GM13977 (cell line): Measurements from ENCODE around the gene FGFRL1.

Source experiments
- DNase-seq: peaks from one replicate; pipeline ENCODE4 v3.0.0; 2012; ENCODE audit warnings: low spot score
- in situ Hi-C: fragments of 300-500 bp; cut with MboI; formaldehyde crosslinking; loops from one replicate; pipeline ENCODE4 v1.12.0; 2022; ENCODE audit warnings: low sequenced_read_pairs, low pct_unique_long_range_greater_than_20kb, mixed read lengths, inconsistent platforms; ENCODE audit not compliant: unreplicated experiment
- TF ChIP-seq, protein P1 (sequence below): IDR thresholded peaks from 2 replicates; pipeline ENCODE4 v1.5.1; 2012; ENCODE audit warnings: mild to moderate bottlenecking, control low read depth; ENCODE audit not compliant: insufficient read depth; ENCODE audit errors: extremely low read depth, missing control alignments

Gene FGFRL1

DNA sequence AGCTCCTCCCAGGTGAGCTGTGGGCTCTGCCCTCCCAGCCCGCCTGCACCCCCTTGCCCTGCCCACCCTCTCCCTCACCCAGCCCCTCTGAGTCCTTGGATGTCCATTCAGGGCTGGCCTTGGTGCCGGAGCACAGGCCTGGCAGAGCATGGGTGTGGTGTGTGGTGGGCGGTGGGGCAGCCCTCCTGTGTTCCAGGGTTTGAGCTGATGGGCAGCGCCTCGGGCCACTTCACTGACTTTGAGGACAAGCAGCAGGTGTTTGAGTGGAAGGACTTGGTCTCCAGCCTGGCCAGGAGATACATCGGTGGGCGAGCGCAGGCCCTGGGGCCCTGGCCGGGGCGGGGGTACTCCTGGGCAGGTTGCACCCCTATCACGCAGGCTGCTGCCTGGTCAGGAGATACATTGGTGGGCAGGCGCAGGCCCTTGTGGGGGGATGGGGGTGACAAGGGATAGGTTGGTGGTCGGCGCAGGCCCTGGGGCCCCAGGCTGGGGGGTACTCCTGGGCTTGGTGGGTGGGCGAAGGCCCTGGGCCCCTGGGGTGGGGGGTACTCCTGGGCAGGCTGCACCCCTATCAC lies 10.7 kb upstream of the FGFRL1 start:
- in situ Hi-C loops: no loop called here
- TF ChIP-seq, protein P1, sequence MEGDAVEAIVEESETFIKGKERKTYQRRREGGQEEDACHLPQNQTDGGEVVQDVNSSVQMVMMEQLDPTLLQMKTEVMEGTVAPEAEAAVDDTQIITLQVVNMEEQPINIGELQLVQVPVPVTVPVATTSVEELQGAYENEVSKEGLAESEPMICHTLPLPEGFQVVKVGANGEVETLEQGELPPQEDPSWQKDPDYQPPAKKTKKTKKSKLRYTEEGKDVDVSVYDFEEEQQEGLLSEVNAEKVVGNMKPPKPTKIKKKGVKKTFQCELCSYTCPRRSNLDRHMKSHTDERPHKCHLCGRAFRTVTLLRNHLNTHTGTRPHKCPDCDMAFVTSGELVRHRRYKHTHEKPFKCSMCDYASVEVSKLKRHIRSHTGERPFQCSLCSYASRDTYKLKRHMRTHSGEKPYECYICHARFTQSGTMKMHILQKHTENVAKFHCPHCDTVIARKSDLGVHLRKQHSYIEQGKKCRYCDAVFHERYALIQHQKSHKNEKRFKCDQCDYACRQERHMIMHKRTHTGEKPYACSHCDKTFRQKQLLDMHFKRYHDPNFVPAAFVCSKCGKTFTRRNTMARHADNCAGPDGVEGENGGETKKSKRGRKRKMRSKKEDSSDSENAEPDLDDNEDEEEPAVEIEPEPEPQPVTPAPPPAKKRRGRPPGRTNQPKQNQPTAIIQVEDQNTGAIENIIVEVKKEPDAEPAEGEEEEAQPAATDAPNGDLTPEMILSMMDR: no peak
- no peak for DNase-seq

DNA sequence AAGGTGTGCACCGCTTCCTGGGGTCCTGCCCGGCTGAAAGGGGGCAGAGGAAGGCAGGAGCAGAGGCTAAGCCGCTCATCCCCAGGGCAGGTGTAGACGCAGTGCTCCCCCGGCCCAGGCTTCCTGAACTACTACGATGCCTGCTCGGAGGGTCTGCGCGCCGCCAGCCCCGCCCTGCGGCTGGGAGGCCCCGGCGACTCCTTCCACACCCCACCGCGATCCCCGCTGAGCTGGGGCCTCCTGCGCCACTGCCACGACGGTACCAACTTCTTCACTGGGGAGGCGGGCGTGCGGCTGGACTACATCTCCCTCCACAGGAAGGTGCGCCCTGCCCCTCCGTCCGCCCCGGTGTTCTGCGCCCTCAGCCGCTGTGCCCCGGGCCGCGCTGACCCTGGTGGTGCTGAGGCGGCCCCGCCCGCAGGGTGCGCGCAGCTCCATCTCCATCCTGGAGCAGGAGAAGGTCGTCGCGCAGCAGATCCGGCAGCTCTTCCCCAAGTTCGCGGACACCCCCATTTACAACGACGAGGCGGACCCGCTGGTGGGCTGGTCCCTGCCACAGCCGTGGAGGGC lies 9.8 kb upstream of the FGFRL1 start:
- in situ Hi-C loops: no loop called here
- TF ChIP-seq, protein P1: no peak

DNA sequence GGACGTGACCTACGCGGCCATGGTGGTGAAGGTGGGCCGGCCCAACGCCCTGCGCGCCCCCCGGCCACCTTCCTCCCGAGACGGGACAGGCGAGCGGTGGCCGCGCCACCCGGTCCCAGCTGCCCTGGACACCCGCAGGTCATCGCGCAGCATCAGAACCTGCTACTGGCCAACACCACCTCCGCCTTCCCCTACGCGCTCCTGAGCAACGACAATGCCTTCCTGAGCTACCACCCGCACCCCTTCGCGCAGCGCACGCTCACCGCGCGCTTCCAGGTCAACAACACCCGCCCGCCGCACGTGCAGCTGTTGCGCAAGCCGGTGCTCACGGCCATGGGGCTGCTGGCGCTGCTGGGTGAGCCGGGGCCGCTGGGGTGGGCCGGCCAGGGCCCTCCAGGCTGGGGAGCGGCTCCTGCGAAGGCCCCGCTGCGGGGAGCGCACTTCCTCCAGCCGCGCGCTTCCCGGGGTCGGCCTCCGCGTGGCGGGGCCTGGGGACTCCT lies 9.2 kb upstream of the FGFRL1 start:
- in situ Hi-C loops: no loop called here
- DNase-seq: no peak
- TF ChIP-seq, protein P1: no peak

More for the DNA sequence above, 9.8 kb upstream of the FGFRL1 start:
- DNase-seq: no peak

DNA sequence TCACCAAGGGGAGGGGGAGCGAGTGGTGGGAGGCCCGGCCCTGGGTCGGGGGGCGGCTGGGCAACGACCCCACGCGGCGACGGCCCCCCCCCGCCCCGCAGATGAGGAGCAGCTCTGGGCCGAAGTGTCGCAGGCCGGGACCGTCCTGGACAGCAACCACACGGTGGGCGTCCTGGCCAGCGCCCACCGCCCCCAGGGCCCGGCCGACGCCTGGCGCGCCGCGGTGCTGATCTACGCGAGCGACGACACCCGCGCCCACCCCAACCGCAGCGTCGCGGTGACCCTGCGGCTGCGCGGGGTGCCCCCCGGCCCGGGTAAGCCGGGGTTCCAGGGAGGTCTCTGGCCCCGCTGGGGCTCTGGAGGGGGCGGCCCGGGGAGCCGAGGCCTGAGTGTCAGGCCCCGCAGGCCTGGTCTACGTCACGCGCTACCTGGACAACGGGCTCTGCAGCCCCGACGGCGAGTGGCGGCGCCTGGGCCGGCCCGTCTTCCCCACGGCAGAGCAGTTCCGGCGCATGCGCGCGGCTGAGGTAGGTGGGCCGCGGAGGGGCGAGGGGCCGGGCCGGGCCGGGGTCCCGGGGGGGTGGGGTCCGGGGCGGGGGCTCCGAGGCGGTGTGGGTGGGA lies 8.7 kb upstream of the FGFRL1 start:
- no peak for DNase-seq
- in situ Hi-C loops: no loop called here
- TF ChIP-seq, protein P1: no peak

DNA sequence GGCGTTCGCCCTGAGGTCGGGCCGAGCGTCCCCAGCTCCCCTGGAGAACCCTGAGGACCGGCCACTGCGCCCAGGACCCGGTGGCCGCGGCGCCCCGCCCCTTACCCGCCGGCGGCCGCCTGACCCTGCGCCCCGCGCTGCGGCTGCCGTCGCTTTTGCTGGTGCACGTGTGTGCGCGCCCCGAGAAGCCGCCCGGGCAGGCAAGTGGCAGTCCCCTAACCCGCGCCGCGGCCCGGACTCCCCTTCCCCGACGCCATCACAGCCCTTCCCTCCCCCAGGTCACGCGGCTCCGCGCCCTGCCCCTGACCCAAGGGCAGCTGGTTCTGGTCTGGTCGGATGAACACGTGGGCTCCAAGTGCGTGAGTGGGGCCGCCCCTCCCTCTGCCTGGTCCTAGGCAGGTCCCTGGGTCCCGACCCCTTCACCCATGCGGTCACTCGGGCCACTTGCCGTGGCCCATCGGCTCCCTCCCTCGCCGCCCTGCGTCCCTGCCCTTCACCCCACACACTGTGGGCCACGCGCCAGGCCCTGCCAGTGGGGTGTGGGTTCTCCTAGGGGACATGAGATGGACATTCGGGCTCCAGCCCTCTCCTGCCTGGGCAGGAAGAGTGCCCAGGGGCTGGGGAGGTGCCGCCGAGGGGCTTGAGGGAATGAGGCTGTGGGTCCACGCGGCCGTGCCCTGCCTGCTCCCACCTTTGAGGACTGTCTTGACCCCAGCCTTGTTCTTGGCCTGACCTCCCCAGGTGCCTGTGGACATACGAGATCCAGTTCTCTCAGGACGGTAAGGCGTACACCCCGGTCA lies 8.0 kb upstream of the FGFRL1 start:
- TF ChIP-seq, protein P1: no peak
- in situ Hi-C loops: no loop called here
- DNase-seq: no peak

DNA sequence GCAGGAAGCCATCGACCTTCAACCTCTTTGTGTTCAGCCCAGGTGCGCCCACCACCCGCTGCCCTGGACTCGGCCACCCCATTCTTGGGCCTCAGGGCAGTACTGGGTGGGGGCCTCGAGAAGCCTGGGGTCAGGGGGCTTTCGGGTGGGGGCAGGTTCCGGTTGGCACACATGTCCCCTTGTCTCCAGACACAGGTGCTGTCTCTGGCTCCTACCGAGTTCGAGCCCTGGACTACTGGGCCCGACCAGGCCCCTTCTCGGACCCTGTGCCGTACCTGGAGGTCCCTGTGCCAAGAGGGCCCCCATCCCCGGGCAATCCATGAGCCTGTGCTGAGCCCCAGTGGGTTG lies 7.4 kb upstream of the FGFRL1 start:
- TF ChIP-seq, protein P1: no peak
- in situ Hi-C loops: no loop called here
- no peak for DNase-seq
